A549 (cell line): ENCODE results near the gene PCSK6. TPM values are rescaled to one million over a fixed set of nuclear protein-coding genes. Genes with fewer than 3 reads are reported as not detected.

Experiments used
- ATAC-seq, 2 experiments: fragments of 200-7000 bp in 1 of 2; fragments of >200 bp in 1 of 2; cut with Nextera tagmentation in 1 of 2; cut with Tn5 transposase in 1 of 2; 3 replicates each; pipeline versions ENCODE4 v1.8.0 to v1.9.1; 2018 to 2020; ENCODE audit warnings: mild to moderate bottlenecking in 1 of 2, moderate library complexity in 1 of 2
- CTCF ChIA-PET: fragments of 300-600 bp; sonication (Branson Sonifier 250); formaldehyde crosslinking; extraction: SDS; loops from one replicate; lab custom pipeline; 2021; ENCODE audit warnings: antibody characterized with exemption, inconsistent platforms; lab: Yijun Ruan, JAX
- POLR2A ChIA-PET: fragments of 350-600 bp; formaldehyde crosslinking; extraction: SDS; loops from one replicate; lab custom pipeline; 2021; ENCODE audit warnings: antibody characterized with exemption, inconsistent platforms; lab: Yijun Ruan, JAX
- DNase-seq, 2 experiments: peaks; one replicate each; pipeline versions ENCODE4 v3.0.0 to v3.0.0-alpha.2; 2011 to 2016; ENCODE audit warnings: low read depth in 1 of 2, low spot score in 1 of 2
- FAIRE-seq: peaks from 2 replicates; lab custom pipeline; 2011; peaks lifted over from hg19 to GRCh38; lab: Jason Lieb, UNC
- H3K27ac ChIP-seq, 2 experiments: fragments of >200 bp; sonication (Bioruptor Twin); formaldehyde crosslinking; 3 replicates each; pipeline ENCODE4 v1.5.1; 2016 to 2017
- H3K4me1 ChIP-seq: fragments of >200 bp; sonication (Bioruptor Twin); formaldehyde crosslinking; 3 replicates; pipeline ENCODE4 v1.6.1; 2016
- H3K4me2 ChIP-seq: fragments of >200 bp; sonication (Bioruptor Twin); formaldehyde crosslinking; 3 replicates; pipeline ENCODE4 v1.6.1; 2016
- H3K4me3 ChIP-seq: fragments of >200 bp; sonication (Bioruptor Twin); formaldehyde crosslinking; 3 replicates; pipeline ENCODE4 v1.5.1; 2016
- H3K9me3 ChIP-seq: fragments of >200 bp; sonication (Bioruptor Twin); formaldehyde crosslinking; 3 replicates; pipeline ENCODE4 v1.6.1; 2016
- BCL3 ChIP-seq: fragments of >200 bp; sonication (Bioruptor Twin); formaldehyde crosslinking; IDR thresholded peaks from 3 replicates; pipeline ENCODE4 v1.6.1; 2016
- CBX8 ChIP-seq: fragments of 200-600 bp; sonication (generic); IDR thresholded peaks from 2 replicates; pipeline ENCODE4 v1.6.1; 2016
- CHD4 ChIP-seq: fragments of 200-600 bp; sonication (generic); IDR thresholded peaks from 2 replicates; pipeline ENCODE4 v1.6.1; 2016; ENCODE audit warnings: antibody characterized with exemption, mild to moderate bottlenecking, borderline replicate concordance
- ESRRA ChIP-seq: fragments of 150-350 bp; IDR thresholded peaks from 2 replicates; pipeline ENCODE4 v1.6.1; 2014; ENCODE audit warnings: mild to moderate bottlenecking, low read length, borderline replicate concordance
- FOSB ChIP-seq: fragments of 250-450 bp; sonication (Bioruptor Pico); IDR thresholded peaks from 2 replicates; pipeline ENCODE4 v1.5.0; 2020; ENCODE audit warnings: mild to moderate bottlenecking, moderate library complexity
- FOSL2 ChIP-seq, 2 experiments: fragments of 450-650 bp in 1 of 2; fragments of >200 bp in 1 of 2; sonication (Bioruptor Twin) in 1 of 2; formaldehyde crosslinking; IDR thresholded peaks; 2 replicates each; pipeline versions ENCODE4 v1.5.0 to v1.6.1; 2016 to 2020; ENCODE audit warnings: mild to moderate bottlenecking in 1 of 2, moderate library complexity in 1 of 2
- HDAC2 ChIP-seq: fragments of 200-600 bp; sonication (generic); IDR thresholded peaks from 2 replicates; pipeline ENCODE4 v1.6.1; 2016
- HOXB13 ChIP-seq: fragments of 250-450 bp; sonication (Bioruptor Pico); IDR thresholded peaks from 2 replicates; pipeline ENCODE4 v1.5.0; 2020; ENCODE audit warnings: low read depth, mild to moderate bottlenecking, moderate library complexity
- JUNB ChIP-seq: fragments of >200 bp; sonication (Bioruptor Twin); formaldehyde crosslinking; IDR thresholded peaks from 2 replicates; pipeline ENCODE4 v1.6.1; 2016
- KDM1A ChIP-seq: fragments of 200-600 bp; sonication (generic); IDR thresholded peaks from 2 replicates; pipeline ENCODE4 v1.6.1; 2016; ENCODE audit warnings: low read depth, mild to moderate bottlenecking
- KDM5A ChIP-seq: fragments of 200-600 bp; sonication (generic); IDR thresholded peaks from 2 replicates; pipeline ENCODE4 v1.6.1; 2016; ENCODE audit warnings: antibody characterized with exemption, mild to moderate bottlenecking
- MAFK ChIP-seq: fragments of 450-650 bp; IDR thresholded peaks from 2 replicates; pipeline ENCODE4 v1.6.1; 2014; ENCODE audit not compliant: partially characterized antibody
- PBX3 ChIP-seq: IDR thresholded peaks from 2 replicates; pipeline ENCODE4 v1.6.1; 2012
- POLR2A ChIP-seq: IDR thresholded peaks from 2 replicates; pipeline ENCODE4 v1.6.1; 2012; ENCODE audit warnings: mild to moderate bottlenecking, low read length
- POLR2AphosphoS2 ChIP-seq: conservative IDR thresholded peaks from 2 replicates; pipeline ENCODE4 v1.6.1; 2012; ENCODE audit warnings: low read length, improper control_type of control experiment, inconsistent platforms
- RARB ChIP-seq: fragments of 250-450 bp; sonication (Bioruptor Pico); IDR thresholded peaks from 2 replicates; pipeline ENCODE4 v1.8.0; 2021; ENCODE audit warnings: mild to moderate bottlenecking, moderate library complexity
- RFX5 ChIP-seq: fragments of 450-650 bp; IDR thresholded peaks from 2 replicates; pipeline ENCODE4 v1.7.1; 2014; ENCODE audit warnings: antibody characterized with exemption, mild to moderate bottlenecking, moderate library complexity
- TFCP2L1 ChIP-seq: fragments of 250-450 bp; sonication (Bioruptor Pico); IDR thresholded peaks from 2 replicates; pipeline ENCODE4 v1.5.0; 2021; ENCODE audit warnings: mild to moderate bottlenecking
- ZC3H11A ChIP-seq: fragments of 450-650 bp; IDR thresholded peaks from 2 replicates; pipeline ENCODE4 v1.6.1; 2014; ENCODE audit warnings: antibody characterized with exemption, mild to moderate bottlenecking
- ZFP36 ChIP-seq: fragments of 450-650 bp; IDR thresholded peaks from 2 replicates; pipeline ENCODE4 v1.6.1; 2014; ENCODE audit warnings: borderline replicate concordance; ENCODE audit not compliant: partially characterized antibody
- ZSCAN20 ChIP-seq: fragments of 250-450 bp; sonication (Bioruptor Pico); IDR thresholded peaks from 2 replicates; pipeline ENCODE4 v1.8.0; 2022; ENCODE audit warnings: mild to moderate bottlenecking, moderate library complexity
- WGBS: methylation state at CpG from one replicate; pipeline ENCODE4 v1.1.6; 2017; ENCODE audit errors: missing lambda C conversion rate; 5-methylcytosine and 5-hydroxymethylcytosine counted together
- polyA plus RNA-seq, 4 experiments: library from polyadenylated mRNA; depleted of rRNA in 3 of 4; stranded (reverse); fragments of >200 nt; fragmentation: RNase III in 1 of 4; extraction: RNeasy Plus Mini Kit Qiagen cat#74134 plus additional on column Dnase treatment in 1 of 4; gene quantifications; 2 replicates in 3 of 4; 3 replicates in 1 of 4; pipeline ENCODE4 v1.2.3, GENCODE V29; 2011 to 2017
- TF ChIP-seq, protein P1 (sequence below): IDR thresholded peaks from 2 replicates; pipeline ENCODE4 v1.6.1; 2012; ENCODE audit warnings: low read depth, borderline replicate concordance

The PCSK6 gene
- polyA plus RNA-seq, 2 of the 4 experiments (the other 2 are of a cell fraction) = 10.0 to 15.2 TPM

- Histone ChIP-seq H3K4me1 (no peaks in the 10 kb centered on the region), H3K27ac (no peak overlapping the region), H3K9me3 (no peaks in the 10 kb centered on the region), H3K4me3 (no peak overlapping the region), H3K4me2 (no peak overlapping the region)
- POLR2A ChIA-PET = interaction anchor here (0.6 kb wide), 1 partner anchor 57 kb away, joined by 4 read pairs; no protein-coding TSS in a partner anchor
- FAIRE-seq (no peak), ATAC-seq (no peak), DNase-seq (no peak)
- CTCF ChIA-PET = interaction anchor here (0.8 to 13.3 kb wide), 8 partner anchors 9 to 333 kb away, joined by 3 to 227 read pairs (median 8); no protein-coding TSS in a partner anchor
- 81% methylated on average over 8 of the region's 8 CpGs for WGBS
- no peak for TF ChIP-seq ZC3H11A
- no peak for TF ChIP-seq HDAC2
- no peak for TF ChIP-seq CHD4
- no peak for TF ChIP-seq ZFP36
- TF ChIP-seq FOSB (CRISPR knock-in tag) = no peak
- TF ChIP-seq ESRRA = no peak
- TF ChIP-seq KDM5A = no peak
These were observed 183.7 kb downstream of the PCSK6 start for GRCh38 chr15:101305820-101306255.

DNA sequence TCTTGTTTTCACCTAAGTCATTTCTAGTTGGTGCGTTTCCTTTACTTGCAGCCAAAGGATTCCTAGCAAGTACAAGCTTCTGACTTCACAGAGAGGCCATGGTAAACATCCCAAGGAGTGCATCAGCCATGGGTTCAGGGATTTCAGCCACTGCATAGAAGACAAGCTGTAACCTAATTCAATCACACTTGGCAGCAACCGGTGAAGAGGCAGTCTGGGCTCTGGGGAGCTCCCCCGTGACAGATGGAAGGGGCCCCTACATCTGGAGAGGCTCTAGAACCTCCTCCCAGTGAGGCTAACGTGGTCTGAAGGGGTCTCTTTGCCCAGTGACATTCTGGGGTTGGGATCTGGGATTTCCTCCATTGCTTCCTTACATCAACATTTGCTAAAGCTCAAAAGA lies 186.1 kb downstream of the PCSK6 start:
- WGBS = 73% methylated on average over 3 of the region's 4 CpGs
- no peak for ATAC-seq
- Histone ChIP-seq H3K27ac (no peak overlapping the region), H3K4me3 (no peak overlapping the region), H3K9me3 (no peaks in the 10 kb centered on the region), H3K4me1 (no peaks in the 10 kb centered on the region), H3K4me2 (no peak overlapping the region)
- TF ChIP-seq KDM5A (no peak), HDAC2 (no peak), KDM1A (no peak), MAFK (no peak), HOXB13 (CRISPR knock-in tag) (no peak), PBX3 (no peak), CHD4 (no peak), RFX5 (no peak), POLR2AphosphoS2 (no peak), ZSCAN20 (no peak), POLR2A (no peak), BCL3 (no peak), FOSL2 (IDR thresholded peaks at IDR 0.05) (no peak), FOSL2 (CRISPR knock-in tag; IDR thresholded peaks at IDR 0.05) (no peak), ZC3H11A (no peak), JUNB (no peak), RARB (CRISPR knock-in tag) (no peak), CBX8 (no peak), TFCP2L1 (CRISPR knock-in tag) (no peak)
- TF ChIP-seq, protein P1, sequence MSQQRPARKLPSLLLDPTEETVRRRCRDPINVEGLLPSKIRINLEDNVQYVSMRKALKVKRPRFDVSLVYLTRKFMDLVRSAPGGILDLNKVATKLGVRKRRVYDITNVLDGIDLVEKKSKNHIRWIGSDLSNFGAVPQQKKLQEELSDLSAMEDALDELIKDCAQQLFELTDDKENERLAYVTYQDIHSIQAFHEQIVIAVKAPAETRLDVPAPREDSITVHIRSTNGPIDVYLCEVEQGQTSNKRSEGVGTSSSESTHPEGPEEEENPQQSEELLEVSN = no peak
- FAIRE-seq = no peak
- DNase-seq = no peak
- ChIA-PET CTCF (interaction anchor here (0.8 to 13.3 kb wide), 10 partner anchors 9 to 347 kb away, joined by 3 to 227 read pairs (median 6); partner anchors contain the start of gene SNRPA1), POLR2A (no interaction called here)
